Activated CD4-positive, alpha-beta T cell treated with anti-CD3 and anti-CD28 coated beads, Interleukin-10, Interleukin-2, amounts not matched to agents 100 ng/mL and 50 ng/mL, durations not matched to agents 16 hours and 8 hours (primary cell): Measurements from ENCODE around the gene SOD3.

Experiments used
- DNase-seq: peaks from one replicate; pipeline ENCODE4 v3.0.0-alpha.2; 2020

SOD3 gene

GRCh38 chr4:24775750-24776149 is 19.6 kb upstream of the SOD3 start:
- DNase-seq = no peak

GRCh38 chr4:24777536-24778463 is 17.6 kb upstream of the SOD3 start:
- DNase-seq = no peak

- no peak for DNase-seq
Measured at GRCh38 chr4:24778464-24779225, 16.7 kb upstream of the SOD3 start.

GRCh38 chr4:24780936-24781495 is 14.4 kb upstream of the SOD3 start:
- no peak for DNase-seq

GRCh38 chr4:24781999-24782745 is 13.2 kb upstream of the SOD3 start:
- no peak for DNase-seq

GRCh38 chr4:24783506-24783905 is 11.9 kb upstream of the SOD3 start:
- no peak for DNase-seq

GRCh38 chr4:24791043-24791442 is 4.3 kb upstream of the SOD3 start:
- no peak for DNase-seq

- DNase-seq = no peak
Measured at GRCh38 chr4:24792552-24792951, 2.8 kb upstream of the SOD3 start.

GRCh38 chr4:24793219-24794005 is 2.0 kb upstream of the SOD3 start:
- DNase-seq = no peak

- no peak for DNase-seq
Measured at GRCh38 chr4:24794051-24794450, 1.3 kb upstream of the SOD3 start.

- no peak for DNase-seq
Measured at GRCh38 chr4:24794480-24794879, 893 bp upstream of the SOD3 start.

GRCh38 chr4:24795666-24796381 is 451 bp downstream of the SOD3 start:
- DNase-seq = no peak

- no peak for DNase-seq
Measured at GRCh38 chr4:24796620-24797019, 1.2 kb downstream of the SOD3 start.

- DNase-seq = no peak
Measured at GRCh38 chr4:24798036-24798610, 2.8 kb downstream of the SOD3 start.

GRCh38 chr4:24799196-24799543 is 3.8 kb downstream of the SOD3 start:
- no peak for DNase-seq

- no peak for DNase-seq
Measured at GRCh38 chr4:24799544-24800324, 4.4 kb downstream of the SOD3 start.

- no peak for DNase-seq
Measured at GRCh38 chr4:24800325-24800895, 5.0 kb downstream of the SOD3 start.

- DNase-seq = no peak
Measured at GRCh38 chr4:24801136-24801855, 5.9 kb downstream of the SOD3 start.

GRCh38 chr4:24802648-24803047 is 7.3 kb downstream of the SOD3 start:
- DNase-seq = no peak
